ENCODE measurements around the gene TBC1D5.

The TBC1D5 gene

GRCh38 chr3:17160597-17160996, 581.8 kb downstream of the TBC1D5 start:
- Histone ChIP-seq H4K20me1 (ENCODE audit: control insufficient read depth, insufficient read depth, low read depth, low read length) (no peaks in the 10 kb centered on the region), H3K27me3 (ENCODE audit: control insufficient read depth, low read length) (no peaks in the 10 kb centered on the region), H3K4me2 (ENCODE audit: low read length) (no peak overlapping the region), H3K4me3 (ENCODE audit: low read length) (no peak overlapping the region), H3F3A (ENCODE audit: control insufficient read depth, insufficient read depth) (no peaks in the 10 kb centered on the region), H3K4me1 (ENCODE audit: control insufficient read depth, low read length) (no peaks in the 10 kb centered on the region), H3K79me2 (ENCODE audit: control insufficient read depth, low read length) (no peaks in the 10 kb centered on the region), H3K9me3 (ENCODE audit: control insufficient read depth, insufficient read depth, low read length) (no peaks in the 10 kb centered on the region), H3K9me2 (replicated peaks; ENCODE audit: control insufficient read depth, low read length) (no peaks in the 10 kb centered on the region), H3K36me3 (ENCODE audit: control insufficient read depth, low read length) (peaks cover 15% of the 10 kb centered on the region; the same call in 1 of the 2 replicates), H3K27ac (ENCODE audit: low read depth, low read length) (no peak overlapping the region)
- TF ChIP-seq CTCF (IDR thresholded peaks at IDR 0.05; ENCODE audit: low read depth, low read length, poor library complexity, severe bottlenecking) = no peak
- TF ChIP-seq EZH2phosphoT487 (IDR thresholded peaks at IDR 0.05; ENCODE audit: borderline replicate concordance, low read length) = no peak

- Histone ChIP-seq H3K9me2 (replicated peaks; ENCODE audit: control insufficient read depth, low read length) (no peaks in the 10 kb centered on the region), H3K27ac (ENCODE audit: low read depth, low read length) (no peak overlapping the region), H3K36me3 (ENCODE audit: control insufficient read depth, low read length) (peaks cover 8% of the 10 kb centered on the region; the same call in 1 of the 2 replicates), H3F3A (ENCODE audit: control insufficient read depth, insufficient read depth) (no peaks in the 10 kb centered on the region), H3K27me3 (ENCODE audit: control insufficient read depth, low read length) (no peaks in the 10 kb centered on the region), H3K79me2 (ENCODE audit: control insufficient read depth, low read length) (no peaks in the 10 kb centered on the region), H3K4me2 (ENCODE audit: low read length) (no peak overlapping the region), H3K4me1 (ENCODE audit: control insufficient read depth, low read length) (no peaks in the 10 kb centered on the region), H3K4me3 (ENCODE audit: low read length) (no peak overlapping the region), H4K20me1 (ENCODE audit: control insufficient read depth, insufficient read depth, low read depth, low read length) (no peaks in the 10 kb centered on the region), H3K9me3 (ENCODE audit: control insufficient read depth, insufficient read depth, low read length) (no peaks in the 10 kb centered on the region)
- TF ChIP-seq CTCF (IDR thresholded peaks at IDR 0.05; ENCODE audit: low read depth, low read length, poor library complexity, severe bottlenecking) (no peak), EZH2phosphoT487 (IDR thresholded peaks at IDR 0.05; ENCODE audit: borderline replicate concordance, low read length) (no peak)
Observed at GRCh38 chr3:17158941-17159682, 583.3 kb downstream of the TBC1D5 start.

GRCh38 chr3:17157713-17158112, 584.7 kb downstream of the TBC1D5 start:
- H4K20me1 ChIP-seq (ENCODE audit: control insufficient read depth, insufficient read depth, low read depth, low read length) = no peaks in the 10 kb centered on the region
- H3K4me2 ChIP-seq (ENCODE audit: low read length) = no peak overlapping the region
- no peaks in the 10 kb centered on the region for H3K9me3 ChIP-seq (ENCODE audit: control insufficient read depth, insufficient read depth, low read length)
- H3F3A ChIP-seq (ENCODE audit: control insufficient read depth, insufficient read depth) = no peaks in the 10 kb centered on the region
- no peak overlapping the region for H3K27ac ChIP-seq (ENCODE audit: low read depth, low read length)
- H3K4me3 ChIP-seq (ENCODE audit: low read length) = no peak overlapping the region
- TF ChIP-seq CTCF (IDR thresholded peaks at IDR 0.05; ENCODE audit: low read depth, low read length, poor library complexity, severe bottlenecking) (no peak), EZH2phosphoT487 (IDR thresholded peaks at IDR 0.05; ENCODE audit: borderline replicate concordance, low read length) (no peak)
- H3K9me2 ChIP-seq (replicated peaks; ENCODE audit: control insufficient read depth, low read length) = no peaks in the 10 kb centered on the region
- no peaks in the 10 kb centered on the region for H3K4me1 ChIP-seq (ENCODE audit: control insufficient read depth, low read length)
- H3K79me2 ChIP-seq (ENCODE audit: control insufficient read depth, low read length) = no peaks in the 10 kb centered on the region
- peaks cover 6% of the 10 kb centered on the region; the same call in 1 of the 2 replicates for H3K36me3 ChIP-seq (ENCODE audit: control insufficient read depth, low read length)
- H3K27me3 ChIP-seq (ENCODE audit: control insufficient read depth, low read length) = no peaks in the 10 kb centered on the region
